Activated CD8-positive, alpha-beta memory T cell treated with anti-CD3 and anti-CD28 coated beads for 36 hours (primary cell): ENCODE measurements around the gene SRRT. TPM values are rescaled to one million over a fixed set of nuclear protein-coding genes. Genes with fewer than 3 reads are reported as not detected.

Experiments used
- CTCF ChIA-PET: fragments of 350-600 bp; sonication (Branson Sonifier 250); formaldehyde crosslinking; loops from one replicate; lab custom pipeline; 2021; ENCODE audit warnings: antibody characterized with exemption; lab: Charles Lee
- POLR2A ChIA-PET: fragments of 350-600 bp; sonication (Branson Sonifier 250); formaldehyde crosslinking; loops from one replicate; lab custom pipeline; 2021; ENCODE audit warnings: antibody characterized with exemption; lab: Charles Lee
- total RNA-seq, 2 experiments: library from RNA; stranded (reverse); gene quantifications; one replicate each; pipeline ENCODE4 v1.2.3, GENCODE V29; 2021

SRRT gene, protein sequence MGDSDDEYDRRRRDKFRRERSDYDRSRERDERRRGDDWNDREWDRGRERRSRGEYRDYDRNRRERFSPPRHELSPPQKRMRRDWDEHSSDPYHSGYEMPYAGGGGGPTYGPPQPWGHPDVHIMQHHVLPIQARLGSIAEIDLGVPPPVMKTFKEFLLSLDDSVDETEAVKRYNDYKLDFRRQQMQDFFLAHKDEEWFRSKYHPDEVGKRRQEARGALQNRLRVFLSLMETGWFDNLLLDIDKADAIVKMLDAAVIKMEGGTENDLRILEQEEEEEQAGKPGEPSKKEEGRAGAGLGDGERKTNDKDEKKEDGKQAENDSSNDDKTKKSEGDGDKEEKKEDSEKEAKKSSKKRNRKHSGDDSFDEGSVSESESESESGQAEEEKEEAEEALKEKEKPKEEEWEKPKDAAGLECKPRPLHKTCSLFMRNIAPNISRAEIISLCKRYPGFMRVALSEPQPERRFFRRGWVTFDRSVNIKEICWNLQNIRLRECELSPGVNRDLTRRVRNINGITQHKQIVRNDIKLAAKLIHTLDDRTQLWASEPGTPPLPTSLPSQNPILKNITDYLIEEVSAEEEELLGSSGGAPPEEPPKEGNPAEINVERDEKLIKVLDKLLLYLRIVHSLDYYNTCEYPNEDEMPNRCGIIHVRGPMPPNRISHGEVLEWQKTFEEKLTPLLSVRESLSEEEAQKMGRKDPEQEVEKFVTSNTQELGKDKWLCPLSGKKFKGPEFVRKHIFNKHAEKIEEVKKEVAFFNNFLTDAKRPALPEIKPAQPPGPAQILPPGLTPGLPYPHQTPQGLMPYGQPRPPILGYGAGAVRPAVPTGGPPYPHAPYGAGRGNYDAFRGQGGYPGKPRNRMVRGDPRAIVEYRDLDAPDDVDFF
- total RNA-seq, result 100 to 1,000 TPM; 302 to 308 TPM

DNA sequence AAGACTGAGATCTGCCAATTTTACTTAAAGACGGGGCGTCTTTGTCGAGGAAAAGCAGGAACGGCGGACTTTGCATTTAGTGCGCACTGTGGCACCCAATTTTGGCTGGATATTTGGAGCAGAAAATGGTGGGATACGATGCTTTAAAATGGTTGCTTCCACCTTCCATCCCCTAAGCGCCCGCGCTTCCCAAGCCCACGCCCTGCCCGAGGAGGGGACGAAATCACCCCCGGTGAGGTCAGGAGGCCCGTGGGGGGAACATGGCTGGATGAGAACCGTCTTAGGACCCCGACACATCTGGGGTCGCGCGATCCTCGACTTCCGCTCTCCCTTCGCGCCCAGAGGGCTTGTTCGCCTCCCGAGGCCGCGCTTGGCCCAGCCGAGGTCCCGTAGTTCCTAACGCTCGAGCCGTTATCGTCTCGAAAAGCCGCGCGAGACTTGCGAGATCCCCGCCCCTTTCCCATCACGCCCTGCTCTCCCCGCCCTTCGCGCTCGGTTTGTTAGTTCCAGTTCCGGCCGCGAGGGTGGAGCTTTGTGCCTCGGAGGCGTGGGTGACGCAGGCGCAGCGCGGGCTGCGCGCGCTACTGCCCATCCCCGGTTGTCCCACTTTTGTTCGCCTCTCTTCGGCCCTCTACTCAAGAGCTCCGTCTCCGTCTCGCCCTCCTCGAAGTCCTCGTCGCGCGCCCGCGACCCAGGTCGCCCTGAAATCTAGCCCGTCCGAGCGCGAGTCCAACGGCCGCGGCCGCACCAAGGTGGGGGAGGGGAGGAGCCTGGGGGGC is at the start of gene SRRT:
Gene SRRT (plus strand): TSS at position 527 of the 779 bp plus-strand sequence. CDS start 488 bp downstream, outside the sequence.
- ChIA-PET POLR2A (interaction anchor here (0.6 to 4.9 kb wide), 11 partner anchors 8 to 405 kb away, joined by 3 to 71 read pairs (median 6); partner anchors contain the start of genes POP7, SLC12A9, TRIM56 and TRIP6), CTCF (interaction anchor here (1.0 to 3.6 kb wide), 3 partner anchors 13 to 23 kb away, joined by 3 to 25 read pairs (median 13); partner anchors contain the start of genes SLC12A9 and UFSP1)

DNA sequence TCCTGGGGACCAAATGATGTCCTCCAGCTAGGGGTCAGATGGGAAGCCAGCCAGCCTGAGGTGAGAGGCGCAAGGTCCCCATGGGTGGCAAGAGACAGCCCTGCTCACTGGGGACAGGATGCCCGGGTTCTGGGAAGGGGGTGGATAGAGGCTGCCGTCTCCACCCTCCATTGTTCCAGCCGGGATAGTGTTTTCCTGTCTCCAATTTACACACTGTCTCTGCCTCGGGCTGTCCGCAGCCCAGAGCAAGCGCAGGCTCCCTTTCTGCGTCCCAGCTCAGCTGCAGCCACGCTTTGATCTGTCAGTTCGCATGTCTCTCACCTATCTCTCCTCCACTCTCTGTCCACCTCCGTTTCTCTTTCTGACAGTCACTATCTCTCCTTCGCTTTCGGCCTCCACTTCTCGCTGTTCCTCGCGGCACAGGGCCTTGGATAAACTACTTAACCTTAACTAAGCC is 49.7 kb upstream of the SRRT start:
- ChIA-PET CTCF (no interaction called here), POLR2A (no interaction called here)

DNA sequence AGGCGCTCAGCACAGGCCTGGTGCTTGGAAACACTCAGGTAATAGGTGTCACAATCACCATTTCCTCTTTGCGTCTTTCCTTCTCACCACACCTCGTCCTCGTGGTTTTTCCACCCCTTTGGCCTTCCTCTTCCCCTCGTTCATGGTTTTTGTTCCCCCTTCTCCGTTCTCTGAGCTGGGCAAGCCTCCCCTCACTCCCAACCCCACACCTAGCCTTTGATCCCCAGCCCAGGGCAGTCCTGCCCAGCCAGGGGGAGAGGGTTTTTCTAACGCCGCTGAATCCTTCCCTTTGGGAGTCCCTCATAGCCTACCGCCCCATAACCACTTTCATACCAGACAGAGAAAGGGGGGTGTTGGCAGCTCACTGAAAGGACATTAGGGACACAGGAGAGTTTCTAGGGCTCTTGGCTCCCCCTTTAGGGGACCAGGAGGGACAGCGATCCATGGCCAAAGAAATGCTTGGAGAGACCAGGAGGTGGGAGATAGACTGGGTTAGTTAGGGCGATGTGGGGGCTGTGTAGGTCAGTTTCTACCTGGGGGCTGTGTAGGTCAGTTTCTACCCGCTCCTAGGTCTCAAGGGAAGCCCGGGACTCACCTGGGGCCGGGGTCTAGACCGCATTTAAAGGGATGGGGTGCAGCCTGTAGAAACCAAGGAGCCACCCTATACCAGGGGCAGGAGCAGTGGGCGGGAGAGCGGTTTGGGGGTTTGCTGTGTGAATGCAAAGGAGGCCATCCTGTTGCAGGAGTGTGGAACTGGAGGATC is 49.0 kb upstream of the SRRT start:
- ChIA-PET CTCF (no interaction called here), POLR2A (no interaction called here)

DNA sequence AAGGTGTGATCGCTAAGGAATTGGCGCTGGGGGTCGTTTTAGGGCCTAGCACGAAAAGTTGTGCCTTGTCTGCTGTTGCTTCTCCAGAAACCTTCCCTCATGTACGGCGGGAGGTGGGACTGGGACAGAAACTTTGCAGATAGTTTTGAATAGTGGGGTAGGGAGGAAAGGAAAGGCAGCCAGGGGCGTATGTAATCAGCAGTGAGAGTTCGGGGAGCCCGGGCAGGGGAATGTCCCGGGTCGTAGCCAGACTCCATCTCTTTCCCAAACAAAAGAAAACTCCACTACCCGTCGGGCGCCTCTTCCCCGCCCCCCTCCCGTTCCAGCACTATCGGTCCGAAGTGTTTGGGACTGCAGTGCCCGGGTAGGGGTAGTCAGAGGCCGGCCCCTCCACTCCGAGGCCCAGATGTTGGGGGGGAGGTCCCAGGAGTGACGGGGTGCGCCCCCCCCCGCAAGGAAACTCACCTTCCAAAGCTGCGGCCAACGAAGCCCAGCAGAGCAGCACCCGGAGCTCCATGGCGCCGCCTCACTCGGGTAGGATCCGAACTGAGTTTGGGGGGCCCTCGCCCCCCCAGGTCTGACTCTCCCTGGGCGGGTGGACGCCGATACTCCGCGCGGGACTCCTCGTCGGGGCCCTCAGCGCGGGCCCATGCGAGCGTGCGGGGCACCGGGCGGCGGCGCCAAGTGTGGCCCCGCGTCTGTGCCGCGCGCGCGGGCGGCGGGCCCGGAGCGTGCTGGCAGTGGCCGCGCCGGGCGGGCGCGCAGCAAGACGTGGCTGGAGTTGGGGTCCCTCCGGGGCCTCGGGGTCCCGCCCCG is 48.2 kb upstream of the SRRT start:
- ChIA-PET CTCF (interaction anchor here (1.8 kb wide), 1 partner anchor 25 kb away, joined by 6 read pairs; the partner anchor contains the start of gene SLC12A9), POLR2A (no interaction called here)

DNA sequence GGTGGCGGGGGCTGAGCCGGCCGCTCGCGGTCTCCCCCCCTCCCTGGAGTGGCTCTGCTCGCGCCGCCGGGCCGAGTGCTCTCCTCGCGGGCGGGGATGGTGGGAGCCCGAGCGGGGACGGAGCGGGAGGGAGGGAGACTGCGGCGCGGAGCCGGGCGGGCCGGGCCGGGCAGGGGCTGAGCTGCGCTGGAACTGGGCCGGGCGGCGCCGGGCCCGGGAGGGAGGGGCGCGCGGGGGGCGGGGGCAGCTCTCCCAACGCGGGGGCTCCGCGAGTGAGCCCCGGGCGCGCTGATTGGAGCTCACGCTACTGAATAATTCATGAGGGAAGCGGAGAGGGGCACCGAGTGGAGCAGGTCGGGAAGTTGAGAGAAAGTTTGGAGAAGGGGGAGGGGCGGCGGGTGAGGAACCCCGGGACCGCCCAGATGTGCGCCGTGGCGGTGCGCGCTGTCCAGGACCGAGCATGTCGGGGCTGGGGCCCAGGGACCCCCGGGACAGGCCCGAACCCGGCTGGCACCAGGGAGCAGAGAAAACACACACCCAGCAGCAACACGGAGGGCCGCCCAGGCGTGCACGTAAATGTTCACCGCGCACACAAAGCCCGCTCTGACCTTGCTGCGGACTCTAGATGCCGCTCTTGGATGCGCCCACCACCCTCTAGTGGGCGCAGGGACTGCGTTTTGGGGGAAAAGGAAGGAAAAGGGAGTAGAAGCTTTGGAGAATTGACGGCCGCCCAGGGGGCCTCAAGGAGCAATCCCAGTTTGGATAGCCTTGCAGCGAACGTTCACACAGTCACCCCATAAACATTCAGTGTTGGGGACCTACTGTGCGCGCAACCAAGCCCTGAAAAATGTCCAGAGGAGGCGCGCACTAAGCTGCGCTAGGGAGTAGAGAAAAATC is 47.3 kb upstream of the SRRT start, which contains the start of gene EPHB4:
Gene EPHB4 (minus strand): TSS at position 194 of the 897 bp plus-strand sequence. CDS start 493 bp downstream, outside the sequence.
- ChIA-PET CTCF (interaction anchor here (1.8 kb wide), 1 partner anchor 25 kb away, joined by 6 read pairs; the partner anchor contains the start of gene SLC12A9), POLR2A (no interaction called here)

DNA sequence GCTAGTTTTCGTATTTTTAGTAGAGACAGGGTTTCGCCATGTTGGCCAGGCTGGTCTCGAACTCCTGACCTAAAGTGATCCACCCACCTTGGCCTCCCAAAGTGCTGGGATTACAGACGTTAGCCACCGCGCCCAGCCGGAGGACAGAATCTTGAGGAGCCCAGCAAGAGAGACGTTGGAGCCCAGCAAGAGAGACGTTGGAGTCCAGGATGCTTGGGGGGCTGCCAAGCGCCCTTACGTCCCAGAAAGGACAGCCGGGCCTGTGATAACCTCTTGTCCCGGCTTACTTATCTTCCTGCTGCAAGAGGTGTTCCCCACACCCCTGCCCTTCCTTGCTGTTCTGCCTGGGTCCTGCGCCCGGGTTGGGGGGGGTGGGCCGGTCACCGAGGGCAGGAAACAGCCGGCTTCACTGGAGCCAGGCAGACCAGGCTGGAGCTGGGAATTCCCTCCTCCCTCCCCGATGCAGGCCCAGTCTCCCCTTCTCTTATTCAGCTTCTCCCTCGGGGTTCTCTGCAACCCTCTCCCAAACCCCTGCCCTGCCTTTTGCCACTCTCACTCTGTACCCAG is 45.7 kb upstream of the SRRT start:
- POLR2A ChIA-PET, result interaction anchor here (0.7 kb wide), 1 partner anchor 154 kb away, joined by 4 read pairs; no protein-coding TSS in a partner anchor
- CTCF ChIA-PET, result interaction anchor here (0.5 kb wide), 1 partner anchor 323 kb away, joined by 3 read pairs; no protein-coding TSS in a partner anchor

DNA sequence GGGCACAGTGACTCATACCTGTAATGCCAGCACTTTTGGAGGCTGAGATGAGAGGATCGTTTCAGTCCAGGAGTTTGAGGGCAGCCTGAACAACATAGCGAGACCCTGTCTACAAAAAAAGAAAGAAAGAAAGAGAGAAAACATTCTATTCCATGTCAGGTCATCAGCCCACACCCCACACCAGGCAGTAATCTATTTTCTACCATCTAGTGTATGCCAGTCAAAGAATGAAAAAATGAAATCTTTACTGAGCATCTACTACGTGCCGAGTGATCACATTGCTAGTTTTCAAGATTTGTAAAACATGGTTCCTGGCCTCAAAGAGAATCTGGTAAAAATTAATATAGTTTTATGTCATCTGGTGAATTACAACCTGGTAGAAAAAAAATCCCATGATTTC is 44.5 kb upstream of the SRRT start:
- POLR2A ChIA-PET, result no interaction called here
- CTCF ChIA-PET, result no interaction called here

DNA sequence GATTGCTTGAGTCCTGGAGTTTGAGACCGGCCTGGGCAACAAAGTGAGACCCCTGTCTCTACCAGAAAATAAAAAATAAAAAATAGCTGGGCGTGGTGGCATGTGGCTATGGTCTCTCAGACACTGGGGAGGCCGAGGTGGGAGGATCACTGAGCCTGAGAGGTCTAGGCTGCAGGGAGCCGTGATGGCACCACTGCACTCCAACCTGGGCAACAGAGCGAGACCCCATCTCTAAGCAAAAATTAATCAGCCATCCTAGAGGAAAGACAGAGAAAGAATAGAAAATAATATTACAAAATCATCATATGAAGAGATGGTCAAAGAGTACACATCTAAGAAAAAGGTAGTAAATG is 42.6 kb upstream of the SRRT start:
- ChIA-PET CTCF (no interaction called here), POLR2A (no interaction called here)

DNA sequence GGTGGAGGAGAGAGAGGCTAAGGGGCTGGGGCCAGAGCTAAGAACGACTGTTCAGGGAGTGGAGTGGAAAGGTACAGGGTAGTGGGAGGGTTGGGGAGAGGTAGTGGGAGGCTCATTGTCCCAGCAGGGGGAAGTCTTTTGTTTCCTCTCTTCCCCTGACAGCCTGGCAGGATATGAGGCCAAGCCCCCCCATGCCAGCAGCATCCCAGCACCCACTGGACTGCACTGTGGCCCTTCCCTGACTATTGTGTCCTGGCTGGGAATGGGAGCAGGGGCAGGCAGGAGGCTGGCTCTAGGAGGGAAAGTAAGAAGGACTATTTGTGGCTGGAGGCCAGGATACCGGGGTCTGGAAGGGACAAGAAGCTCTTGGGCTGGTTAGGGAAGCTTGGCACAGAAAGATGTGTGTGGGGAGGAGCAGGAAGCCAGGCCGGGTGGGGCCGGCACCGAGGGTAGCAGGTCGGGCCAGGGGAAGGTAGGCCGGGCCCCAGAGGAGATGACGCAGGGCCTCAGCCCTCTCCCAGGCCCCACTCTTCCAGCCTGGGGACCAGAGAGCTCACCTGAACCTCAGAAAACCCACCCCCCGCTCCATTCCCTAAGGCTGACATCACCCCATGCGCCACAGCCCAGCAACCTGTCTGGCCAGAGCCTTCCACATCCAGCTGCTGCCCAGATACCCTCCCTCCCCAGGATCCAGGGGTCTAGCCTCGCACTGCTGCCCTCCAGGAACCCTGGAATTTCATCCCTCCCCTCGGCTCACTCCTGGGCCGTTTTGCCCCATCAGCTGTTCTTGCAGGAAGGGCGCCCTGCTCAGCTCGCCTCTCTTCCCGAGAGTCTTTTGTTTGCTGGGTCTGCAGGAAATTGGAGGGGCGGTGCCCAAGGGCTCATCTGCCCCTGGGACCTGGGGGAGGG is 38.7 kb upstream of the SRRT start:
- POLR2A ChIA-PET, result interaction anchor here (0.8 kb wide), 1 partner anchor 39 kb away, joined by 3 read pairs; the partner anchor contains the start of gene SRRT
- CTCF ChIA-PET, result interaction anchor here (0.7 kb wide), 1 partner anchor 178 kb away, joined by 4 read pairs; no protein-coding TSS in a partner anchor

DNA sequence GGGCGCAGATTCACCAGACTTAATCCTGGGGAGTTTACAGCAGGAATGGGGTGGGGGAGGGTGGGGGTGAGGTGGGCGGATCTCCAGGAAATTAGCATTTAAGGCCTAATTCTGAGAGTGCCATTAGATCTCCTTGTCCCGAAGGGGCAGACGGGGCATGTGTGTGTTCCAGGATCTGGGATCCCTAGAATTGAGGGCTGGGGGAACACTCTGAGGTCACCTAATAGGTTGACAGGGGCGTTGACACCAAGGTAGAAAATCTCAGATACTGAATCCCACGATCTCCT is 38.1 kb upstream of the SRRT start:
- CTCF ChIA-PET, result interaction anchor here (0.7 kb wide), 1 partner anchor 179 kb away, joined by 4 read pairs; no protein-coding TSS in a partner anchor
- POLR2A ChIA-PET, result interaction anchor here (0.8 kb wide), 1 partner anchor 38 kb away, joined by 3 read pairs; the partner anchor contains the start of gene SRRT

DNA sequence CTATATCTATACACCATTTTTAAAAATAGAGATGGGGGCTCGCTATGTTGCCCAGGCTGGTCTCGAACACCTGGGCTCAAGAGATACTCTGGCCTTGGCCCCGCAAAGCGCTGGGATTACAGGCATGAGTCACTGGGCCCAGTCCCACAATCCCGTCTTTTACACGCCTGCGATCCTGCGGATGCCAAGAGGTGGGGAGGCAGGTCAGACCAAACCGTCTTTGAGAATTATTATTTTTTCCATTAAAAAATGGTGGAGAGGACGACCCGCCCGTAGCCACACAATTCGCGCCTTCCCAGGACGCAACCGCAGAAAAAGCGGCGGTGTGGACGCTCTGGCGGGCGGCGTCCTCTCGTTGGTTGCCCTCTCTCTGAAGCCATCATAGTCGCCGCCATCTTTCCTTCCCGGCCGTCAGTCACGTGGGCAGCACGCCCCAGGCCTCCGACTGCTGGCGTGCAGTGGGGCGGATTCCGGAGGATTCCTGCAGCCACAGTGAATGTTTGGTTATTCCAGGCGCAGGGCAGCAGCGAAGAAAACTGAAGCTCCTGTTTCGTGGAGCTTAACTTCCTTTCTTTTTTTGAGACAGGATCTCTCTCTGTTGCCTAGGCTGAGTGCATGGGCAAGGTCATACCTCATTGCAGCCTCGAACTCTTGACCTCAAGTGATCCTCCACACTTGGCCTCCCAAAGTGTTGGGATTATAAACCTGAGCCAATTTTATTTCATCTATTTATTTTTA is 37.6 kb upstream of the SRRT start:
- POLR2A ChIA-PET, result no interaction called here
- CTCF ChIA-PET, result interaction anchor here (0.7 to 1.0 kb wide), 2 partner anchors 15 to 386 kb away, joined by 3 to 4 read pairs; partner anchors contain the start of gene SLC12A9

DNA sequence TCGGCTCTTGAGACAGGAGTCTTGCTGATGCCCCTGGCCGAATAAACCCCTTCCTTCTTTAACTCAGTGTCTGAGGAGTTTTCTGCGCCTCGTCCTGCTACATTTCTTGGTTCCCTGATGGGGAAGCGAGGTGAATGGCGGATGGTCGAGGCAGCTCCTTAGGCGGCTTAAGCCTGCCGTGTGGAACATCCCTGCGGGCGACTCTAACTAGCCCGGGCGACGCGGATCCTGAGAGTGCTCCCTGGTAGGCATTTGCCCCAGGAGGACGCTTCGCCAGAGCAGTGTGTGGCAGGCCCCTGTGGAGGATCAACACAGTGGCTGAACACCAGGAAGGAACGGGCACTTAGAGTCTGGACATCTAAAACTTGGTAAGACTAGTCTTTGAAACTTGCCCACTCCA is 35.5 kb upstream of the SRRT start:
- CTCF ChIA-PET, result no interaction called here
- POLR2A ChIA-PET, result no interaction called here

DNA sequence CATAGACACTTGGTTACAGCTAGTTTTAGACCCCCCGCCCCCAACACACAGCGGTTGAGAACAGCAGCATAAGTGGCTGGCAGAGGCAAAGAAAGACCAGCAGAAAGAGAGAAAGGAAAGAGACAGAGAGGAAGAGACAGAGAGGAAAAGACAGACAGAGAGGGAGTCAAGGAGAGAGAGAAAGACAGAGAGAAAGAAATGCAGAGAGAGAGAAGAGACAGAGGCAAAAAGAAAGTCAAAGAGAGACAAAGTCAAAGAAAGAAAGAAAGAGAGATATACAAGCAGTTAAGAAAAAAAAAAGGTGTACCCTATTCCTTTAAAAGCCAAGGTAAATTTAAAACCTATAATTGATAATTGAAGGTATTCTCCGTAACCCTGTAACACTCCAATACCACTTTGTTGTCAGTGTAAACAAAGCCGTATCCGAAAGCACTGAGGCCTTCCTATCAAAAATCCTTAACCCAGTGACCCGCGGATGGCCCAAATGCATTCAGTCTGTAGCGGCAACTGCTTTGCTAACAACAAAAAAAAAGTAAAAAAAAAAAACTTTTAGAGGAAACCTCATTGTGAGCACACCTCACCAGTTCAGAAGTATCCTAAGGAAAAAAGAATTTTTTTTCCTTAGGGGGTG is 34.3 kb upstream of the SRRT start:
- POLR2A ChIA-PET, result no interaction called here
- CTCF ChIA-PET, result no interaction called here

DNA sequence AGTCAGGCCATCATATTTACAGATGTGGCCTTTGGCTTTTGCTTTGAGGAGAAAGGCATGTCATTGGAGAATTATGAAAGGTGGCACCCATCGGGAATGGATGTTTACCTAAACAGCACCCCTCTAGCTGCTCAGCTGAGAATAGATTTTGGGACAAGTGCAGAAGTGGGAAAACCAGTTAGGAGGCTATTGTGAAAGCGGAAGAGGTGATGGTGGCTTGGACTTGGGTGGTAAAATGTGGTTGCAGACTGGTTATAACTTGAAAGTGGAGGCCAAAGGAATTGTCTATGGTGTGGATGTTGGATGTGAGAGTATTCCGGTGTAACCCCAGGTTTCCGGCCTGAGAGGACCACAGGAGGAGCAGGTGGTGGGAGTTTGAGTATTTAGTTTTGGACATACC is 27.5 kb upstream of the SRRT start:
- ChIA-PET POLR2A (no interaction called here), CTCF (interaction anchor here (0.6 to 0.7 kb wide), 2 partner anchors 54 to 230 kb away, joined by 3 read pairs; no protein-coding TSS in a partner anchor)
